Activated CD4-positive, alpha-beta T cell treated with anti-CD3 and anti-CD28 coated beads, Interleukin-2, amount 50 U/mL, for 48 hours (primary cell): ENCODE results near the gene RNF151.
"Not testable (repeated sequence)": the region's sequence is repeated elsewhere in the genome, so short reads cannot be mapped to it uniquely, and the experiment has no call there.

Experiments
- DNase-seq, 2 experiments: peaks; one replicate each; pipeline ENCODE4 v3.0.0-alpha.2; 2020

The RNF151 gene

GRCh38 chr16:1939833-1940232 is 26.8 kb upstream of the RNF151 start:
- DNase-seq: not testable (repeated sequence)

DNA sequence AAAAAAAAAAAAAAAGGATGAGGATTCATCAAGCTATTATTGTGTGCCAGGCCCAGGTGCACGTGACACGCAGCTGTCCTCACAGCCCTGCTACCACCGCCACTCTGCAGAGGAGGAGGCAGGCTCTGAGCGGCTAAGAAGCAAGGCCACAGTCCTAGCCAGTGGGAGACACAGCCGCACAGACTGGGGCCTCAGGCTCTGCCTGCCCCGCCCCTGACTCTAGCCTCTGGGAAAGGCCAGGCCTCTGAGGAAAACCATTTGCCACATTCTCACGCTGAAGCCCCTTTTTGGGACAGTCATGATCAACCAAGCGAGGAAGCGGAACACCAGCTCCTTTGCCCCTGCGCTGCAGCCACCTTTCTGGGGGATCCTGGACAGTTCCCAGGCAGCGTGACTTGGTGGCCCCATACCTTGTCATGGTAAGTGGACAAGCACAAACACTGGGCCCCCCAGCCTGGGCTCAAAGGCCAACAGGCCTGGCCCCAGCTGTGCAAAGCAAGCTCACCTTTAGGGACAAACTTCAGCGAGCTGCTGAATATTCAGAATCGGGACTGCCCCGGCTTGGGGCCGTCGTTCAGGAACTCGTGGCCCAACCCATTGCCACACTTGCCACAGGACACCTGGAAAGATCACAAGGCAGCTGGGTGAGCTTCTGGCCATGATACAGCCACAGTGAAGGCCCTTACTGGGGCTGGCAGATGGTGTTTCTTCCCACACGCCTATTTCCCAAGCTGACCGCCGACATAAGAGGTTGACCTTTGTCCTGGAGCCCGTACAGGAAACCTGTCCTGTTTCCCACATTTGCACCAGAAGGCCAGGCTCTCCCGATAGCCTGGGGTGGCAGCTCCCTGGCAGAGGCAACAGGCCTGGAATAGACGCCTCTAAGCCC is 26.1 kb upstream of the RNF151 start:
- DNase-seq: no peak

DNA sequence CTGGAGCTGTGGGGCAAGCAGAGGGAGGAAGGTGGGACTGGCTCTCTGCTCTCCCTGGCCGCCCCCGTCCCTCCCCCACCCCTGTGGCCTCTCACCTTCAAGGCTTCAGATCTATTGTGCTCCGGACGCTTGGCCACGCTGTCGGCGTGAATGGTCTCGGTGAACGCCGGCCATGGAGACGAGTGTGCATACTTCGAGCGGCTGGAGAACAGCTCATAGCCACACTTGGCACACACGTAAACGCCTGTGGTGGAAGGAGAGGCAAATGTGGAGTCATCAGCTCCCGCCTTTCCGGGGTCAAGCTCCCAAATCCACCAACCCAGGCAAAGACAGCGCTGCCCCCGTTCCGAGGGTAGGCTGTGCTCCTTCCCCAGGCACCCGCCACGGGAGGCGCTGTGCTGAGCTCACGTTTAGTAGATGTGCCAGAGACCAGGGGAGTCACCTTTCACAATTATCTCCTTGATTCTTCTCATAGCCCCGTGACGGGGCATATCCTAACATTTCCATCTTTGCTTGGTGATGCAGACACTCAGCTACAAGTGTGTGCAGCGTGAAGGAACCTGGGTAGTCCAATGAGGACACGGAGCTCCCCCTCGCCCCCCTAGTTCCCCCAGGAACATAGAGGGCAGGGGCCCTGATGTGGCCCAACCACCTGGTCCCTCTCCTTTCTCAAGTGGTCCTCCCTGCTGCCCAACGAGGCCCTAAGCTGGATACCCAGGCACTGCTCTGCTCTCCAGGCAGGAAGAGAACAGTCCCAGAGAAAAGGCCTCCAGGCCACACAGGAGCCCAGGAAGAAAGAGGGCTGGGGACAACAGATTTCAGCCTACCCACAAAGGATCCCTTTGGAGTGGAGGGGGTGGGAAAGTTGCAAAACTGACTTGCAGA is 25.3 kb upstream of the RNF151 start:
- no peak for DNase-seq

- peak in 1 of 2 experiments; percentile 36 for DNase-seq
Measured at GRCh38 chr16:1942047-1942809, 24.4 kb upstream of the RNF151 start.

- peak; percentile 100 for DNase-seq
Measured at GRCh38 chr16:1942810-1943726, 23.6 kb upstream of the RNF151 start, which contains the start of gene MSRB1. TSS of gene MSRB1 (minus strand) at chr16:1943199. CDS start at chr16:1943156, 43 bp downstream.

DNA sequence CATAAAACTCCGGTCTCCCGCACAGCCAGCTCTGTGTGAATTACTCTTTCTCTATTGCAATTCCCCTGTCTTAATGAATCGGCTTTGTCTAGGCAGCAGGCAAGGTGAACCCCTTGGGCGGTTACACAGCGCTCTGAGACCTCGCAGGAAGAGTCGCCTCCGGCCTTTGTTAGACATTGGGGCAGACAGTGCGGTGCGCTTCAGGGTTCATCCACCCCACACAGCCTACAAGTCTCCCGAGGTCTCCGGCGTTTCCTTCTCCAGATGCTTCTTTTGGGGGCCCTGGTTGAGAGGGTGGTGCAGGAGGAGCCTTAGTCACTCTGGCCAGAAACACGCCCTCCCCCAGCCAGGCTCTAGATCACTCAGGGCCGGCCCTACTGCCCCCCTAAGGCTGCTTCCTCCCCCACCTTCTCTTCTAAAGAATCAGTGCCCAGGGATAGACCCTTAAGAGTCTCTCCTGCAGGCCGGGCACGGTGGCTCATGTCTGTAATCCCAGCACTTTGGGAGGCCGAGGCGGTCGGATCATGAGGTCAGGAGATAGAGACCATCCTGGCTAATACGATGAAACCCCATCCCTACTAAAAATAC is 21.9 kb upstream of the RNF151 start:
- no peak for DNase-seq

DNA sequence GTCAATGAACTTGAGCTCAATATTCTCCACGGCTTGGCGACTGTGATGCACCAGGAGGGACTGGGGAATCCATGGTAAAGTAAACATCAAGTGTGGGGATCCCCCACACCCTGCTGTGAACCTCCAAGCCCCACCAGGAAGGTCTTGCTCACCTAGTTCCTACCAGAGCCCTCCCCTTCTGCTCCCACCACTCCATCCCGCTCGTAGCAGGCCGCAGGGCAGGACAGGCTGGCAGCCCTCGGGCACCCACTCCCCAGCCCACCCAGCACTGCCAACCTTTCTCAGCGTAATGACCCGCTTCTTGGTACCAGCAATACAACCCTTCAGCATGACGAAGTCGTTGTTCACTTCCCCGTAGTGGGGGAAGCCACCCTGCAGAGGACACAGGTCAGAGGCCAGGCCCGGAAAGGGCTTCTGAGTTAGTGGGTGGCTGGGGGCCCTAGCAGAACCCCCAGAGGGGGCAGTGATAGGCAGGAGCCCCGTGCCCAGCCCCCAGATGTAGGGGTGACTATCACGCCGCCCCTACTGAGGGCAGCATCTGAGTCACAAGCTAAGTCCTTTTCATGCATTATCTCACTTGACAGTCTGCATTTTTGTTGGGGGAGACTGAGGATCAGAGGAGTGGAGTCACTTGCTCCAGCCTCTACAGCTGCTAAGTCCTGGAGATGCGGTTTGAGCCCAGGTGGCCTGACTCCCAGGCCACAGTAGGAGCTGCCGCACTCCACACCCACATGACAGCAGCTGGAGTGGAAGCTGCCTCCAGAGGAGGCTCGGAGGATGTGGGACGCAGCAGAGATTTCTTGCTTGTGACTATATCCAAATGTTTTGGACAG is 20.9 kb upstream of the RNF151 start:
- no peak for DNase-seq

DNA sequence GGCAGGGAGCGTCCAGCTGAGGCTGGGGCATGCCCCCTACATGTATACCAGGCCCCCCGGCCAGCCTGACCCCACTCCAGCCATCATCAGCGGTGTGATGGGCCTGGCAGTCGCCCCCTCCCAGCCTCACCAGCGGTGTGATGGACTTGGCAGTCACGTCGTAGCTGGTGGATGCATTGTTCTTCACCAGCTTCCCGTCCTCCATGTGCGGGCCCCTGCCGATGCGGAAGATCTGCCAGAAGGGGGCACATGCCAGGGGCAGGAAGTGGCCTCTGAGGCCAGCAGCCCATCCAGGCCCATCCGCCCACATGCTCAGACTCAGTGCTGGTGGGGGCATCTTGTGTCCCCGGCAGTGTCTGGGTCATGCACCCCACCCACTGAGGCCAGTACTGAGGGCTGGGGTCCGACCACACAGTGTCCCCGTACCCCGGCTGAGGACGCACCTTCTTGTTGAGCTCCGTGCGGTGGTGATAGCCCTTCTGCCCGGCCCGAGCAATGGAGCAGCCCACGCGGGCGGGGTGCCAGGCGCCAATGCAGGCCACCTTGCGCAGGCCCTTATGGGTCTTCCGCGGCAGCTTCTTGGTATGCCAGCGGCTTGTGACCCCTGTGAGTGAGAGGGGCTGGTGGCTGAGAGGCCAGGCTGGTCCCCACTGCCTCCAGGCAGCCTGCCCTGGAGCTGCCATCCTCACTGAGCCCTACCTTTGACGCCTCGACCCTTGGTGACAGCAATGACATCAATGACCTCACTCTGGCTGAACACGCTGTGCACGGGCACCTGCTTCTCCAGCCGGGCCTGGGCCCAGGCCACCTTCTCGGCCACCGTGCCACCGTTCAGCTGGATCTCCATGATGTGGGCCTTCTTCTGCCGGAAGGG is 19.9 kb upstream of the RNF151 start:
- no peak for DNase-seq

- no peak for DNase-seq
Measured at GRCh38 chr16:1947369-1947670, 19.3 kb upstream of the RNF151 start.

GRCh38 chr16:1949507-1949906 is 17.1 kb upstream of the RNF151 start:
- no peak for DNase-seq

GRCh38 chr16:1950047-1950446 is 16.6 kb upstream of the RNF151 start:
- DNase-seq: no peak

DNA sequence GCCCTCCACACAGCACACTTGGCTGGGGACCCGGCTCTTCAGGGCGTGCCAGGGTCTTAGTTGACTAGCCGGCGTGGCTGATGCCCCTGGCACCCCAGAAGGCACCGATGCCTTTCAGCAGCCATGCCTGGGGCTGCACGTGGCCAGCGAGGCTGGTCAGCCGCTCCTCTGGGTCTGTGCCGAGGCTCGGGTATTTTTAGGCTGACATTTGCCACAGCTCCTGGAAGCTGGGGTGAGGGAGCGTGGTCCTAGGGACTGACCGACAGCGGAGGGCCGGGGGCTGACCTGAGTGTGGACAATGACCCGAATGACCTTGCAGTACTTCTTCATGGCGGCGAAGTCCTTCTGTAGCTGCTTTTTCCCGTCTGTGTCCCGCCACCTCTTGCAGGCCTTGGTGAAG is 16.1 kb upstream of the RNF151 start:
- no peak for DNase-seq

DNA sequence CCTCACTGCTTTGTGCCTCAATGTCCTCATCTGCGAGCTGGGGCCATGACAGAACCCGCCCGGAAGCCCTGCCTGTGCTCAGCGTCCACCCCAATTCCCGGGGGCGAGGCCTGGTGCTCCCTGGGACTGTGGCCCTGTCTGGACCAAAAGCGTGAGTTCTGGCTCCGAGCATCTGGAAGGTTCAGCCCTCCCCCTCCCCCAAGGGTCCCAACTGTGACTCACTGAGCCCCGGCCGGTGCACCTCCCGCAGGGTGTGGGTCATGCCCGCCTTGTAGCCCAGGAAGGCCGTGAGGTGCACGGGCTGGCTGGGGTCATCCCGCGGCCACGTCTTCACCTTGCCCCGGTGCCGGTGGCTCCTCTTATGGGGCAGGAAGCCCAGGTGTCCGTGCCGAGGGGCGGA is 12.9 kb upstream of the RNF151 start:
- no peak for DNase-seq

- not testable (repeated sequence) for DNase-seq
Measured at GRCh38 chr16:1957434-1958142, 9.1 kb upstream of the RNF151 start.

DNA sequence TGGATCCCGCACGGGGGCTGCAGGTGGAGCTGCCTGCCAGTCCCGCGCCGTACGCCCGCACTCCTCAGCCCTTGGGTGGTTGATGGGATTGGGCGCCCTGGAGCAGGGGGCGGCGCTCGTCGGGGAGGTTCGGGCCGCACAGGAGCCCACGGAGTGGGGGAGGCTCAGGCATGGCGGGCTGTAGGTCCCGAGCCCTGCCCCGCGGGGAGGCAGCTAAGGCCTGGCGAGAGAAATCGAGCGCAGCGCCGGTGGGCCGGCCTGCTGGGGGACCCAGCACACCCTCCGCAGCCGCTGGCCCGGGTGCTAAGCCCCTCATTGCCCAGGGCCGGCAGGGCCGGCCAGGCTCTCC is 8.5 kb upstream of the RNF151 start:
- not testable (repeated sequence) for DNase-seq

DNA sequence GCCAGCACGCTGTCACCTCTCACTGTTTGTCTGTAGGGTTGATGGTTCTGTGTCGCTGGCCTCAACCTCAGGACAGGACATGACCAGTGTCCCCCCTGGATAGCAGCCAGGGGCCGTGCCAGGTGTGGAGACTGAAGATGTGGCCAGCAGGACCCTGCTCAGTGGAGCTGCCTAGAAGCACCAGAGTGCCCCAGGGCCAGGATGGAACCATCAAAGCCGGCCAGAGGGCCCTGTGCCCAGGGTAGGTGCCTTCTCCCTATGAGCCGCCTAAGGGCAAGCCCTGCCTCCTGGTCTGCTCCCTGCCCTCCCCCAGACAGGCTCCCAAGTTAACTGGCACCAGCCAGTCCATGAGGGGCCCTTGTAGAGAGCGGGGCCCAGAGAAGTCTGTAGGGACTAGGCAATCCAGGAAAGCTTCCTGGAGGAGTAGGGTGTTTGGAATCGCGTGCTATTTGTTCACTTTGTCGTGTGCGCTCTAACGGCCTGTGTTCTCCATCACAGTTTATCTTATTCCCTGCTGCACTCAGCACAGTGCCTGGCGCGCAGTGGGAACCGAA is 7.9 kb upstream of the RNF151 start:
- no peak for DNase-seq

- DNase-seq: peak; percentile 93 to 94
Measured at GRCh38 chr16:1959269-1960039, 7.2 kb upstream of the RNF151 start, which contains the start of gene NDUFB10. TSS of gene NDUFB10 (plus strand) at chr16:1959538. CDS start at chr16:1959625, 87 bp downstream.
